HG03442 (cell line): ENCODE measurements around the gene UBXN2A.
"Not testable (repeated sequence)": the region's sequence is repeated elsewhere in the genome, so short reads cannot be mapped to it uniquely, and the experiment has no call there.

ENCODE experiments used
- ATAC-seq: cut with Tn5 transposase; IDR thresholded peaks from one replicate; pipeline ENCODE4 v1.9.1; 2021; ENCODE audit warnings: mild to moderate bottlenecking, moderate library complexity; ENCODE audit not compliant: unreplicated experiment

Gene UBXN2A

DNA sequence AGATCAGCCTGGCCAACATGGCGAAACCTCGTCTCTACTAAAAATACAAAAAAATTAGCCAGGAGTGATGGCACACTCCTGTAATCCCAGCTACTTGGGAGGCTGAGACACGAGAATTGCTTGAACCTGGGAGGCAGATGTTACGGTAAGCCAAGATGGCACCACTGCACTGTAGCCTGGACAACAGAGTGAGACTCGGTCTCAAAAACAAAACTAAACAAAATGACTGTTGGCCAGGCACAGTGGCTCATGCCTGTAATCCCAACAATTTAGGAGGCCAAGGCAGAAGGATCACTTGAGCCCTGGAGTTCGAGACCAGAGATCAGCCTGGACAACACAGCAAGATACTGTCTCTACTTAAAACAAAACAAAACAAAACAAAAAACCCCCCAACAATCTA lies 102.9 kb downstream of the UBXN2A start:
- not testable (repeated sequence) for ATAC-seq

DNA sequence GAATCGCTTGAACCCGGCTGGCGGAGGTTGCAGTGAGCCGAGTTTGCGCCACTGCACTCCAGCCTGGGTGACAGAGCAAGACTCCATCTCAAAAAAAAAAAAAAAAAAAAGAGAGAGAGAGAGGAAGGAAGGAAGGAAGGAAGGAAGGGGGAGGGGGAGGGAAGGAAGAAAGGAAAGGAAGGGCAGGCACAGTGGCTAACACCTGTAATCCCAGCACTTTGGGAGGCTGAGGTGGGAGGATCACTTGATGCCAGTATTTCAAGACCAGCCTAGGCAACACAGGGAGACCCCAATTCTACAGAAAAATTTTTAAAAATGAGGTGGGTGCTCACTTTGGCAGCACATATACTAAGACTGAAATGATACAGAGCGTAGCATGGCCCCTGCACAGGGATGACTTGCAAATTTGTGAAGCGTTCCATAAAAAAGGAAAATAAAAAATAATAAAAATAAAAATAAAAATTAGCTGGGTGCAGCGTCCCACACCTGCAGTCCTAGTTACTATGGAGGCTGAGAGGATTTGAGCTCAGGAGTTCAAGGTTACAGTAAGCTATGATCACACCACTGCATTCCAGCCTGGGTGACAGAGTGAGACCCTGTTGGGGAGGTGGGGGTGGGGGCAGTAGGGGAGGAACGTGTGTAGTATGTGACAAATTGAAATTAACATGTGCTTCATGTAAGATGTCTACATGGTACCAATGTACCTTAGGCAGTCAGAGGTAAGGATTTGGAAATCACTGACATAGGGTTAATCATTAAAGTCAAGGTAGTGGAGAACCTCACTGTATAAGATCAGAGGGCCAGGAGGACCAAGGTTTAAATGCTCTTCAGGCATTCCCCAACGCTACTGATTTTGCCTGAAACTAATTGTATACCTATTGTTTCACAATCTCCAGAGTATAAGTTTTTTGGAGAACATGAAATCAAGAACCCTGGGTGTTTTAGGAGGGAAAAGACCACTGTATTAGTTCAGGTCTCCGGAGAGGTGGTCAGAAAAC lies 105.5 kb downstream of the UBXN2A start:
- ATAC-seq: no peak

GRCh38 chr2:24046599-24046929 lies 106.3 kb downstream of the UBXN2A start:
- ATAC-seq: no peak

DNA sequence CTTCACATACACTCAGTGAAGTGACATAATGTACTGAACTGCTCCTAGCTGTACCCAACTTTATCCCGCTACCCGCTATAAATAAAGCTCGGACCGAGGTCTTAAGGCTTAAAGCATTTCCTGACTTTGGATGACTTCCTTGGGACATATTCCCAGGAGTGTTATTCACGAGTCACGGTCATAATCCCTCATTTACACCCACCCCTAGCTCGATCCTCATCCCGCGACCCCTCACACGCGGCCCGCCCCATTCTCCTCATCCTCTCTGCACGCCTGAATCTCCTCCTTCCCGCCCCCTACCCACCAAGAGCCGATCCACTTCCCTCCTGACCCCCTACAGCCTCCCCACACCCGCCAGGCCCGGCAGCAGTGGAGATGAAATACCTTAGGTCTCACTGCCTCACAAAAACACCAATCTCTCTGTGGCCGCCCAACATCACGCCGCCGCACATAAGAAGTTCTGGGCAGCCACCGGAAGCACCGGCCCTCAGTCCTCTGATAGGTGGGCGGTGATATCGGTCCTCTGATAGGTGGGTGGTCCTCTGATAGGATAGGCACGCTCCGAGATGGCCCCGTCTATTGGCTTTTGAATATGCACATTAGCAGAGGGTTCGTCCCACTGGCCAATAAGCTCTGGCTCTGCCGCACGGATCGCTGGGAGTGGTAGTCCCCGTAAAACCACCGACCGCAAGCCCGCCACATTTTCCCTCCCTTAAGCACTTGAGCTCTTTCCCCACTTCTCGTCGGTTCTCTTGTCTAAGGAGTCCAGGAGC lies 106.9 kb downstream of the UBXN2A start, which contains the start of gene WDCP:
Gene WDCP (minus strand): TSS at position 462 of the 773 bp plus-strand sequence. CDS start 7,897 bp downstream, outside the sequence.
- peak; percentile 99 for ATAC-seq

GRCh38 chr2:24047703-24048033 lies 107.4 kb downstream of the UBXN2A start:
- ATAC-seq: no peak

- ATAC-seq: no peak
These were observed 108.7 kb downstream of the UBXN2A start for GRCh38 chr2:24048769-24049484.

DNA sequence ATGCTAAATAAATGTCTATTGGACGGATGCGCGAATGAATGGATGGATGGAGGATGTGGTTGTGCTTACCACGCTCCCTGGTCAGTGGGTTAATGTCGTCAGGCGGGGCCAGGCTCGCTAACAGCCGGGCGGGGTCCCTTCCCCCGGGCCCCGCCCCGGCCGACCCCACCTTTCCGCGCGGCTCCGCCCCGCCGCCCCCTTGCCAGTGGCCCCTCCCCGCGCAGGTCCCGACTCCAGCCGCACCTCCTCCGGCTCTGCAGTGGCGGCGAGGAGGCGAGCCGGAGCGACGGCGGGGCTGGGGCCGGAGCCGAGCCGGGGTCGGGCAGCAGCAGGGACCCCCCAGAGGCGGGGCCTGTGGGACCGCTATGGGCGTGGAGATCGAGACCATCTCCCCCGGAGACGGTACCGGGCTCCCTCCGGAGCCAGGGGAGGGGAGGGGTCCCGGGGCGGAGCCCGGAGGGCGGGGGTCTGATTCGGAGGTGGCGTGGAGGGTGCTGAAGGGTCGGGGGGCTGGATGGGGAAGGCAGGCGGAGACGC lies 109.3 kb downstream of the UBXN2A start, which contains the start of gene FKBP1B:
Gene FKBP1B (plus strand): TSS at position 257 of the 537 bp plus-strand sequence. CDS start 109 bp downstream, at position 366.
- no peak for ATAC-seq

DNA sequence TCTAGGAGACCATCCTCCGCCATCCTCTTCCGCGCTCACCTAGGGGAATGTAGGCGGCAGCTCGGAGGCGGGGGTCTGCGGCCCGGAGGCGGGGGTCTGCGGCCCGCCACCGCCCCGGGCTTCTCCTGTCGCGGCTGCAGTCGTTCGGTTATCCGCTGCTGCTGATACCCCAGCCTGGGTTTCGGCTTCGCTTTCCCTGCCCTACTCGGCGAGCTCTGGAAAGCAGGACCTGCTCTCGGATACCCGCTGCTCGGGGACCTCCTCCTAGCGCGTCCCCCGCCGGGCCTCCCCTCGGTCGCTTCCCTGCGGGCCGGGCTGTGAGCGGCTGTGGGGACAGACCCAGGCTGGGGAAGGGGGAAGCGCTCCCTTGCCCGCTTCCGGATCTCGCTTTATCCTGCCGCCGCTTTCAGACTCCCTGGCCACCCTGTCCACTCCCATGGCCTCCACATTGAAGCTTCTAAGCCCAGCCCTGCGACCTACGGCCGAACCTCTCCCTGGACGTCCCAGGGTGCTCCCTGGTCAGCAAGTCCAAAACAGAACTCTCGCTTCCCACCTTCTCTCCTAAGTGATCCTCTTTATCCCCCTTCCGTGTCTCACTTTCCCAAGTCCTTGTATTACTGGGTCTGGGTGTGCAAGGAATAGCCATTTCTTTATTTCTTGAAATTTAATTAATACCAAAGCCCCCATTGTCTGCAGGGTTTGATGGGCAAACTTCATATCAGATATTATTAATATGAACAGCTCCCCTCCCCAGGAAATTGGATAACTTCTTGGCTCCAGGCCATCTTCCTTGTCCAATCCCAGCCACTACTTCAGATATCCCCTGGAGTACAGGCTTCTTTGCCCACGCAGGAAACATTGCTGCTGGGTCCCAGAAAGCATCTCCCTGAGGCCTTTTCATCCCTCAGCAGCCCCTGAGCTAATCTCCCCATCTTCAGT lies 110.0 kb downstream of the UBXN2A start:
- ATAC-seq: no peak

DNA sequence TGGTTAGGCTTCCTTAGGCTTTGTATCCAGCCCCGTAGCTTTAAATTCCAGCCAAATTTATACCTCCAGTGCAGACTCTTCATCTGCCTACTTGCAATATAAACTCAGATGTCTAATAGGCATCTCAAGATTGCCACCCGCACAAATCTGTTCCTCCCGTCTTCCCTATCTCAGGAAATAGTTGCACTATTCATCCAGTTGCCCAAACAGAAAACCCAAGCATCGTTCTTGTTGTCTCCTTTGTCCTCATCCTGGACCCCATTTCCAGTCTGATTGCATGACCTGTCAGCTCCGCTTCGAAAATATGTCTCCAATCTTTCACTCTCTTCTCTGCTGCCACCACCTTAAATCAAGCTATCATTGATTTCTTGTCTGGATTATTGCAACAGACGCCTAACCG lies 111.6 kb downstream of the UBXN2A start:
- no peak for ATAC-seq

DNA sequence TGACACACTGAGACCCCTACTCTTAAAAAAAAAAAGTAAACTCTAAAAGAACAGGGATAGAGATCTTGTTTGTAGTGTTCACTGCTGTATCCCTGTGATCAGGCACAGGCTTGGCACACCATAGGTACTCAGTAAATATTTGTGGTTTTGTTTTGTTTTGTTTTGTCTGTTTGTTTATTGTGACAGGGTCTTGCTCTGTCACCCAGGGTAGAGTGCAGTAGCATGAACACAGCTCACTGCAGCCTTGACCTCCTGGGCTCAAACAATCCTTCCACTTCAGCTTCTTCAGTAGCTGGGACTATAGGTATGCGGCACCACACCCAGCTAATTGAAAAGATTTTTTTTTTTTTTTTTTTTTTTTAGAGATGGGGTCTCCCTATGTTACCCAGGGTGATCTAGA lies 112.7 kb downstream of the UBXN2A start:
- ATAC-seq: no peak
